NT2/D1 (cell line): ENCODE data around the gene CDH16.

ENCODE experiments used
- SUZ12 ChIP-seq: IDR thresholded peaks from 2 replicates; pipeline ENCODE4 v1.6.1; 2011; ENCODE audit not compliant: insufficient read length, insufficient read depth; ENCODE audit errors: extremely low read depth
- ZNF274 ChIP-seq: IDR thresholded peaks from 2 replicates; pipeline ENCODE4 v1.6.1; 2011; ENCODE audit warnings: mild to moderate bottlenecking, low read depth, low read length

GRCh38 chr16:66895689-66895979 is 23.1 kb downstream of the CDH16 start:
- TF ChIP-seq ZNF274 (no peak), SUZ12 (no peak)
